ENCODE data around the gene FAP. TPM values are rescaled to one million over a fixed set of nuclear protein-coding genes. Genes with fewer than 3 reads are reported as not detected.

The FAP gene
- total and polyA plus RNA-seq, 9 of the 15 experiments (the other 6 are each of a cell fraction or from before 2014, with no cell fraction given): not detected

- no peak overlapping the region for H3K9ac ChIP-seq (ENCODE audit: insufficient read depth in 1 of 2, low read depth in 2 of 2, low read length in 2 of 2)
- in situ Hi-C loops (cut with MboI) (no loop called here), intact Hi-C loops (cut with micrococcal nuclease) (loop anchor here (2.0 kb wide), 1 partner anchor 78 kb away; no protein-coding TSS in a partner anchor)
- no peaks in the 10 kb centered on the region for H3K4me1 ChIP-seq (replicated peaks in 1 of 2; ENCODE audit: control insufficient read depth in 2 of 2, insufficient read depth in 2 of 2, low read length in 2 of 2)
- POLR2A ChIA-PET: no interaction called here
- peak; percentile 70; the same call in 2 of the 3 replicates for ATAC-seq
- H3K79me2 ChIP-seq (ENCODE audit: control insufficient read depth, insufficient read depth, low read length): no peaks in the 10 kb centered on the region
- no peak overlapping the region for H3K4me2 ChIP-seq (ENCODE audit: insufficient read depth, low read length)
- CTCF ChIA-PET (ENCODE audit: low intra/inter-chr PET ratio): interaction anchor here (0.7 to 2.3 kb wide), 4 partner anchors 77 to 278 kb away, joined by 3 to 7 read pairs (median 4); no protein-coding TSS in a partner anchor
- H3K27me3 ChIP-seq (ENCODE audit: control insufficient read depth in 2 of 2, insufficient read depth in 2 of 2, low read length in 2 of 2): no peaks in the 10 kb centered on the region
- 0% methylated on average over 11 of the region's 11 CpGs for WGBS (ENCODE audit: insufficient coverage, low coverage, missing lambda C conversion rate)
- H3K36me3 ChIP-seq (ENCODE audit: control insufficient read depth, insufficient read depth, low read length): no peaks in the 10 kb centered on the region
- H3K27ac ChIP-seq (ENCODE audit: extremely low read depth, low read depth, low read length): no peak overlapping the region
- no peaks in the 10 kb centered on the region for H4K20me1 ChIP-seq (replicated peaks; ENCODE audit: control insufficient read depth, insufficient read depth, low read length)
- no peaks in the 10 kb centered on the region for H3K9me1 ChIP-seq (ENCODE audit: control insufficient read depth, insufficient read depth, low read length)
- H3K4me3 ChIP-seq: no peak overlapping the region
- no peaks in the 10 kb centered on the region; the same call in 1 of the 2 replicates for H3K9me3 ChIP-seq (replicated peaks; ENCODE audit: control insufficient read depth, insufficient read depth, low read depth, low read length)
- FAIRE-seq: peak; percentile 75
- DNase-seq (ENCODE audit: extremely low read depth in 1 of 4, low spot score in 3 of 4): peak; percentile 35 to 62 (median 52)
- no peak overlapping the region for H2AFZ ChIP-seq (ENCODE audit: low read depth, low read length)
- BruUV-seq (replicated peaks): no TSS peak
- TF ChIP-seq ZKSCAN3 (CRISPR knock-in tag; IDR thresholded peaks at IDR 0.05): no peak
- TF ChIP-seq ZFP91 (CRISPR knock-in tag; IDR thresholded peaks at IDR 0.05): no peak
- TF ChIP-seq TRIM25 (IDR thresholded peaks at IDR 0.05; ENCODE audit: borderline replicate concordance): no peak
- TF ChIP-seq FOXA3 (CRISPR knock-in tag; conservative IDR thresholded peaks at IDR 0.05 in 1 of 2, IDR thresholded peaks at IDR 0.05 in 1 of 2): no peak
- TF ChIP-seq CTCF (IDR thresholded peaks at IDR 0.05 in 2 of 3, conservative IDR thresholded peaks at IDR 0.05 in 1 of 3; ENCODE audit: insufficient read depth in 2 of 3, low read depth in 1 of 3, low read length in 3 of 3): peak; percentile 59 to 71 (median 62)
- TF ChIP-seq ZNF77 (CRISPR knock-in tag; IDR thresholded peaks at IDR 0.05): no peak
- no peak for TF ChIP-seq HNRNPL (IDR thresholded peaks at IDR 0.05; ENCODE audit: low read depth, low read length)
- TF ChIP-seq RBM14 (IDR thresholded peaks at IDR 0.05; ENCODE audit: borderline replicate concordance, insufficient read depth, low read depth, low read length): no peak
- no peak for TF ChIP-seq TCF7L2 (IDR thresholded peaks at IDR 0.05; ENCODE audit: low read depth, low read length)
- no peak for TF ChIP-seq PHB2 (IDR thresholded peaks at IDR 0.05; ENCODE audit: low read depth)
- TF ChIP-seq RAD21 (CRISPR knock-in tag; conservative IDR thresholded peaks at IDR 0.05 in 1 of 2, IDR thresholded peaks at IDR 0.05 in 1 of 2): peak; percentile 65 to 79
- no peak for TF ChIP-seq ZNF324 (CRISPR knock-in tag; IDR thresholded peaks at IDR 0.05)
- TF ChIP-seq FOXO4 (CRISPR knock-in tag; IDR thresholded peaks at IDR 0.05): no peak
- TF ChIP-seq IRF1 (CRISPR knock-in tag; IDR thresholded peaks at IDR 0.05; ENCODE audit: borderline replicate concordance): no peak
- TF ChIP-seq CHCHD3 (CRISPR knock-in tag; IDR thresholded peaks at IDR 0.05): no peak
Measured at GRCh38 chr2:162221064-162221463, 22.2 kb downstream of the FAP start.

Data from K562 (cell line).